Stimulated activated CD4-positive, alpha-beta T cell treated with anti-CD3 and anti-CD28 coated beads, Interleukin-15, amount 100 ng/mL, for 24 hours (primary cell): ENCODE data around the gene CIZ1.

ENCODE experiments used
- DNase-seq: peaks from one replicate; pipeline ENCODE4 v3.0.0-alpha.2; 2020

The CIZ1 gene

DNA sequence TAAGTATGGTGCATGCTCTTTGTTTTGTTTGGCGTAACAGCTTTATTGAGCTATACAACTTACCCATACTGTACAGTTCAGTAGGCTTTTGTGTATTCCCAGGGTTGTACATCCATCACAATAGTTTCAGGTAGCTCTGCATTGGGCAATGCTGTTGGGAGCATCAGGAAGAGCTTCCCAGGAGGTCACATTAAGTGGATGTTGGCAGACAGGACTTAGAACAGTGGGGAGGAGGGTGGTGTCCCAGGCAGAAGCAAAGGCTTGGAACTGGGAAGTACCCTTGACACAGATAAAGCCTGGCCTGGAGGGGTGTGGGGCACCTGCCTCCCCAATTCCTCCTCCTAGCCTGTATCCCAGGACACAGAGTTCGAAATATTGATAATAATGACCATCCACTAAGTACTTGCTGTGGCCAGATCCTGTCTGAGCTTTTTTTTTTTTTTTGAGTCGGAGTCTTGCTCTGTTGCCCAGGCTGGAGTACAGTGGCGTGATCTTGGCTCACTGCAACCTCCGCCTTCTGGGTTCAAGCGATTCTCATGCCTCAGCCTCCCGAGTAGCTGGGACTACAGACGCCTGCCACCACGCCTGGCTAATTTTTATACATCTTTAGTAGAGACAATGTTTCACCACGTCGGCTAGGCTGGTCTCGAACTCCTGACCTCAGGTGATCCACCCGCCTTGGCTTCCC is 30.0 kb downstream of the CIZ1 start:
- DNase-seq: no peak

DNA sequence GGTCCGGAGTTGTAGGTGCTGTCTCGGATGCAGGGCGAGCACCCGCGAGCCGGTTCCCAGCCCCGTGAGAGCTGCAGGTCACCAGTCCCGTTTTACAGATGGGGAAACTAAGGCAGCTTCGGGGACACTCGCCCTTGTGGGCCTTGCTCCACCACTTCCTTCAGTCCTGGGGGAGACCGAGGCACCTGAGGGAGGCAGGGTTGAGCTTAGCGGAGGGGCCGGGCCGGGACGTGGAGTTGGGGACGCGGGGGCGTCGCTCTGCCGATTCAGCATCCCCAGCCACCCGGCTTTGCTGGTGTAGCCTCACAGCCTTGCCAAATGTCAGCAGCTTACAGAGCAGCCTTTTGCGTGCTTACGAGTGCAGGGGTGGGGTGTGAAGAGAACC is 30.8 kb downstream of the CIZ1 start:
- peak; percentile 75 for DNase-seq

DNA sequence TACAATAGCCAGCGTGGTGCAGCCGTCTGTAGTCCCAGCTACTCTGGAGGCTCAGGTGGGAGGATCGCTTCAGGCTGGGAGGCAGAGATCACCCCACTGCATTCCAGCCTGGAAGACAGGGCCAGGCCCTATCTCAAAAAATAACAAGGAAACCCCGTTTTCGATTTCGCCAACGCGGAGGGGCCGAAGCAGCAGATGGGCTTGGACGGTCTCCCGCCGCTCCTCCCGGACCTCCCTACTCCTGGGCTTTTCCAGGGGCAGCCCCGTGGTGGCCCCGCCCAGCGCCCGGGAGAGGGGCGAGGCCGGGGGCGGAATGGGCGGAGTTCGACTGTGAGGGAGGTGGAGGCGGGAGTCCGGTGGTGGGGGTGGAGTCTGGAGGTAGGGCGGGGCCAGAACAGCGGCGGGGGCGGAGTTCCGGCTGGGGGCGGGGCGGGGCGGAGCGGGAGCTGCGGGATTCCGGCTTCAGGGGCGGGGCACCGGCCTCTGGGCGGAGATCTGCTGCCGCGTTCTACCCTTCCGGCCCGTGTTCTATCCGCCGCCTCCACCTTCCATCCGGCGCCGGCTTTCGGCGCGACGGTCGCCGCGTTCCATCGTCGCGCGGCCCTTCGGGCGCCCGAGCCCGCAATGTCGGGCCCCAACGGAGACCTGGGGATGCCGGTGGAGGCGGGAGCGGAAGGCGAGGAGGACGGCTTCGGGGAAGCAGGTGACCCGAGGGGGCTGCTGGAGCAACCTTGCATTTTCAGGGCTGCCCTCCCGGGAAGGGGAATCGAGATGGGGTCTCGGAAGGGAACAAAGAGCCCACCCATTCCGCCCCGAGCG is 31.4 kb downstream of the CIZ1 start, which contains the start of gene BBLN:
Gene BBLN, plus strand, starts transcription at position 482 of the 819 bp plus-strand sequence. Its CDS starts 143 bp downstream, at position 625.
- DNase-seq: peak; percentile 97

- peak; percentile 56 for DNase-seq
These were observed 31.9 kb downstream of the CIZ1 start for GRCh38 chr9:128159522-128159783.

DNA sequence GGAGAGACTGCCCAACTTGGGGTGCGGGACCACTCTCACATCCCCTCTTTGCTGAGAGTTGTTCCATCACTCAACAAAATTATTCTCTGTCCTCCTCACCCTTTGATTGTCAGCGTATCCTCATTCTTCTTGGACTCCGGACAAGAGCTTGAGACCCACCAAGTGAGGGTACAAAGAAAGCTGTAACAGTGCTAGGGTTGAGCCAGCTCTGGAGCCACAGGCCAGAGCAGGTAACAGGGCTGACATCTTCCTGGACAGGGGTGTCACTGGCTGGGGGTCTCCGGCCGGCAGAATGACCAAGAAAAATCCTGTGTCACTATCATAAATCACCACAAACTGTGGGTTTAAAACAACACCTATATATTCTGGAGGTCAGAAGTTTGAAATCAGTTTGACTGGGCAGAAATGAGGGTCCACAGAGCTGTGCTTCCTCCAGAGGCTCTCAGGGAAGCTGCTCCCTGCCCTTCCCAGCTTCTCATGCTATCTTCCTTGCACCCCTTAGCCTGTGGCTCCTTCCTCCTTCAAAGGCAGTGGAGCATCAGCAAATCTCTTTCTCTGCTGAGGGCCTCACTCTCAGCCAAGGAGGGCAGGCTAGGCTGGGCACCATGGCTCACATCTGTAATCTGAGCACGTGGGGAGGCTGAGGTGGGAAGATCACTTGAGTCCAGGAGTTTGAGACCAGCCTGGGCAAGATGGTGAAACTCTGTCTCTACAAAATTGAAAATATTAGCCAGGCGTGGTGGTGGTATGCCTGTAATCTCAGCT is 35.5 kb downstream of the CIZ1 start:
- DNase-seq: no peak

GRCh38 chr9:128153947-128154695 is 37.3 kb downstream of the CIZ1 start:
- no peak for DNase-seq

- no peak for DNase-seq
These were observed 38.1 kb downstream of the CIZ1 start for GRCh38 chr9:128153060-128153946.

- DNase-seq: no peak
These were observed 39.0 kb downstream of the CIZ1 start for GRCh38 chr9:128152133-128153059.

GRCh38 chr9:128151309-128152132 is 39.9 kb downstream of the CIZ1 start:
- DNase-seq: no peak

- no peak for DNase-seq
These were observed 40.6 kb downstream of the CIZ1 start for GRCh38 chr9:128150594-128151308.

- DNase-seq: no peak
These were observed 41.3 kb downstream of the CIZ1 start for GRCh38 chr9:128149951-128150593.

GRCh38 chr9:128149001-128149701 is 42.2 kb downstream of the CIZ1 start, which contains the start of gene LCN2:
TSS of gene LCN2 (plus strand) at chr9:128149453. CDS start at chr9:128149526, 73 bp downstream.
- DNase-seq: no peak

- DNase-seq: no peak
These were observed 42.8 kb downstream of the CIZ1 start for GRCh38 chr9:128148509-128149000.

DNA sequence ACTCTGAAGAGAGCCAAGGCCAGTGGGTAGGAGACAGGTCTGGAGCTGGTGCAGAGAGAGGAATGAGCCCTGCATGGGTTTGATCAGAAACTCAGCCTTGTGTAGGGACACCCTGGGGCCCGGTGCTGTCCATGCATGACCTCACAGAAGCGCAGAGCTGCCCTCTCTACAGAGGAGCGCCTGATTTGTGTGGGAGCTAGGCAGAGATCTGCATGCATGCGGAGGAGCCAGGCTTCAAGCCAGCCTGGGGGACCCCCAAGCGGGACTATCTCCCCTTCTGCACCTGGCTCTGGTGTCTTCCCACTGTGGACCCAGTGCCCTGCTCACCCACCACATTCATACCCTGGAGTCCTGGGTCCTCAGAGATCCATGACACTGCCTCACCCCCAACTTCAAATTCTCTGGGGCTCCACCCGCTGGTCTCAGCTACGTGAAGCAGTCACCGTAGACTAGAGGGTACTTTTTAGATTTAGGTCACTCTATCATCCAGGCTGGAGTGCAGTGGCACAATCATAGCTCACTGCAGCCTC is 44.7 kb downstream of the CIZ1 start:
- DNase-seq: no peak

- DNase-seq: no peak
These were observed 45.4 kb downstream of the CIZ1 start for GRCh38 chr9:128145951-128146351.

- DNase-seq: no peak
These were observed 45.8 kb downstream of the CIZ1 start for GRCh38 chr9:128145536-128145935.
